Measurements from ENCODE around the gene NR5A2.

The NR5A2 gene

DNA sequence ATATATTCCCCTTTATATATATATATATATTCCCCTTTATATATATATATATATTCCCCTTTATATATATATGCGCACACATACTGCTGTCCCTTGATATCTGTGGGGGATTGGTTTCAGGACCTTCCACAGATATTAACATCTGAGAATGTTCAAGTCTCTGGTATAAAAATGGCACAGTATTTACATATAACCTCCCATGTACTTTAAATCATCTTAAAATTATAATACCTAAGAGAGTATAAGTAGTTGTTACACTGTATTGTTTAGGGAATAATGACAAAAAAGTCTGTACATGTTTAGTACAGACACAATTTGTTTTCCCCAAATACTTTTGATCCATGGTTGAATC is 45.8 kb downstream of the NR5A2 start:
- DNase-seq (ENCODE audit: low spot score): no peak
- TF ChIP-seq, protein P1, sequence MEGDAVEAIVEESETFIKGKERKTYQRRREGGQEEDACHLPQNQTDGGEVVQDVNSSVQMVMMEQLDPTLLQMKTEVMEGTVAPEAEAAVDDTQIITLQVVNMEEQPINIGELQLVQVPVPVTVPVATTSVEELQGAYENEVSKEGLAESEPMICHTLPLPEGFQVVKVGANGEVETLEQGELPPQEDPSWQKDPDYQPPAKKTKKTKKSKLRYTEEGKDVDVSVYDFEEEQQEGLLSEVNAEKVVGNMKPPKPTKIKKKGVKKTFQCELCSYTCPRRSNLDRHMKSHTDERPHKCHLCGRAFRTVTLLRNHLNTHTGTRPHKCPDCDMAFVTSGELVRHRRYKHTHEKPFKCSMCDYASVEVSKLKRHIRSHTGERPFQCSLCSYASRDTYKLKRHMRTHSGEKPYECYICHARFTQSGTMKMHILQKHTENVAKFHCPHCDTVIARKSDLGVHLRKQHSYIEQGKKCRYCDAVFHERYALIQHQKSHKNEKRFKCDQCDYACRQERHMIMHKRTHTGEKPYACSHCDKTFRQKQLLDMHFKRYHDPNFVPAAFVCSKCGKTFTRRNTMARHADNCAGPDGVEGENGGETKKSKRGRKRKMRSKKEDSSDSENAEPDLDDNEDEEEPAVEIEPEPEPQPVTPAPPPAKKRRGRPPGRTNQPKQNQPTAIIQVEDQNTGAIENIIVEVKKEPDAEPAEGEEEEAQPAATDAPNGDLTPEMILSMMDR (IDR thresholded peaks at IDR 0.05; ENCODE audit: extremely low read depth, missing control alignments): no peak

DNA sequence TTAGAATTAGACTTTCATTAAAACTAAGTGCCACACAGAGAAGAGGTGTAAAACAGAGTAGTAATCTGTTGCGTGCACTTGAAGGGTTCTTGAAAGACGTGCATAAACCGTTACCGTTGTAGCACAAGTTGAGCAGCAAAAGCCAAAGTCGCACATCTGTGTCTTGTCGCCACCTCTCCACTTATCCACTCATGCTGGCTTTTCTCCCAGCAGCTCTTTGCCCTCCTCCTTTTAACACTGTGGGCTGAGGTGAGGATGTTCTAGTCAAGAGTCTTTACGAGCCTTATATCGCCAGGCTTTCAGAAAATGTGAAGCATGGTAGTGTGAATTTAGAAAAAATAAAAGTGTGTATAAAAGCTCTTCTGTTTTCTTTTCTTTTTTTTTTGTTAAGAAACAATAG is 48.0 kb downstream of the NR5A2 start:
- no peak for DNase-seq (ENCODE audit: low spot score)
- TF ChIP-seq, protein P1 (IDR thresholded peaks at IDR 0.05; ENCODE audit: extremely low read depth, missing control alignments): no peak

DNA sequence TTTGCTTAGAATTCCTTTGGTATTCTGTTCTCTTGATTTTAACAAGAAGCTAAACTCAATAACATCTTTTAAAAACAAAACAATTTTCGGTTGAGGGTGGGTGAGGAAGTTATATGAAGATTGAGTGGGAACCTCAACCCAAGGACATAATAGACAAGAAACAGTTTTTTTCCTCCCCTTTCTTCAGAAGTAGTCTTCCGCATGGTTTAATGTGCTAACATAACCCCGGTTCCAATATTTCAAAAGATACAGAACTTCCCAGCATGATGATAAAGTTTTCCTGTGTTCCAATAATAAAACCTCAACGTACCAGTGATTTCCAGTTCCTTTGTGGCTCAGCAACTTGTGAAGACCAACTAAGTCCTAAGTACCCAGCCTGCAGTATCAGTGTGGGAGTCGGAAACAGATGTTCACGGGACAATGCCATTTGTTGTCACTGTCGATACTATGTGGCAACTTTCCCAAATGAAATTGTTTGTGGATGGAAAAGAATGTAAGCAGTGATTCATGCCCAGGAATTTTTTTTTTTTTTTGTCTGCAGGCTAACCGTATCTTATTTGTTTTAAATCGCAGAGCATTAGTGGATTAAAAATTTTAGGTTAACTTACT is 48.5 kb downstream of the NR5A2 start:
- no peak for DNase-seq (ENCODE audit: low spot score)
- TF ChIP-seq, protein P1 (IDR thresholded peaks at IDR 0.05; ENCODE audit: extremely low read depth, missing control alignments): no peak

DNA sequence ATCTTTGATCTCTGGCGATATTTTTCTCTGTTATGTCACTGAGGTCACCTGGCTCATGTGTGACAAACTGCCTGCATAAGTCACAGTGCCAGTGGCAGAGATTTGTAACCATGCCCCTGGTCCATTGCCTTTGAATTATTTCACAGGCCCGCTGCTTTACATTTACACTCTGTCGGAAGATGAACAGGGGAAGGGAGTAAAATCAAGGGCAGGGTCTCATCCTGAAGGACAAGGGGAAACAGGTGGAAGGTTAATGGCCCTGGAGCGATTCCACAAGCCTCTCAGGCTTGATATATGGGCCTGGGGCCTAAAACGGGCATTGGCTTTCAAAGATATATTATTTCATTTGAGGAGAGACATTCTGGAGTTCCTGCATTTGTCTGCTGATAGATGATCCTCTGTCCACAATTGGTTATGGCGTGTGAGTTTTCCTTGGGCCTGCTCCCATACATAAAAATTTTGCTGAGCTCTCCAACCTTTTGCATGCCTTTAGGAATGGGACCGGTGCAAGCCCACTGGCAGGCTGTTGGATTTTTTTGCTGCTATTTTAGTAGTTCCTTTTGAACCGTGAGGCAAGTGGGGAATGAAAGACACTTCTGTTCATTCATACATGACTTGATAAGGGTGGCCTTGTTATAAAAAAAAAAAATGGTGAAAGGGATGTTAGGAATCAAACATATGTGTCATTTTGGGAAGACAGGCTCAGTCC is 51.9 kb downstream of the NR5A2 start:
- TF ChIP-seq, protein P1 (IDR thresholded peaks at IDR 0.05; ENCODE audit: extremely low read depth, missing control alignments): no peak
- no peak for DNase-seq (ENCODE audit: low spot score)

DNA sequence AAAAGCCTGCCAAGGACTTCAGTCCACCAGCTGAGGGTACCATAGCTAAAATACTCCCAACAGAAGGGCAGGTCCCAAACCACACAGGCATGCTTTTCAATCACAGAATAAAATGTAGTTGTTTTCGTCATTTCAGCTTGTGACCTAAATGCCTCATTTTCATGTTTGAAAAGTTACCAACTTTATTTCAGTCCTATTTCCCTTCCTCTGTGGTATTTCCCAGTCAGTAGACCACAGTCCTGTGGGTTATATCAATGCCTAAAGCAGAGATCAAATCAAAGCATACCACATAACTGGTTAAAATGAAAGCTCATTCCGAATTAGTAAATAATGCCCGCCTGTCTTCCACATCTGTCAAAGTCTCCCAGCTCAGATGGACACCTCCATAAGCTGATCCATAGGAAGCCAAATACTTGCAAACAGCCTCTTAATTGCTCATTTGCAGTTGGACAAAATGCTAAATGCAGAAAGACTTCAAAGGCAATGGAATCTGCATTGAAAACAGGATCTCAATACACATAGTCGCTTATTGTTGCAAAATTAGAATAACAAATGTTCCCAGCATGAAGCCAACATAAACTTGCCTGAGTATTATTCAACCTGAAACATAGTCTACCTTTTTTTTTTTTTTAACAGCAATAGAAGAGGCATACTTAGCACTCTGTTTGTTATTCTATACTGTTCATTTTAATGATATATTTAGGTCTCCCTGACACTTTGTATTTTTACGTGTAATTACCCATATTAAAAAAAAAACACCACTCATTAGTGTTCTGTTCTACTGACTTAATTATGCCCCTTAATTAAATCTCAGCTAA is 53.9 kb downstream of the NR5A2 start:
- TF ChIP-seq, protein P1 (IDR thresholded peaks at IDR 0.05; ENCODE audit: extremely low read depth, missing control alignments): no peak
- DNase-seq (ENCODE audit: low spot score): no peak

DNA sequence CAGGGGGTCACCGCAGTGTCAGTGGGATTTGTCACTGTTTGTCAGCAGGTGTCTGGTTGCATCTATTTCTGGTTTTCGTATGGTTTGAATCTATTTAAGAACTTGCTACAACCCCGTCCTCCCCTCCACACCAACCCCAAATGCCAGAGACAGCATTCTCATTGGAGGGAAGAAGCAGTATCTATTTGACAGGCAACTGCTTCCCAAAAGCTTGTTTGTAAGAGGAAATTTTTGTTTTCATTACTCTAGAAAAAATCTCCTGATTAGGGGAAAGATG is 54.4 kb downstream of the NR5A2 start:
- no peak for DNase-seq (ENCODE audit: low spot score)
- TF ChIP-seq, protein P1 (IDR thresholded peaks at IDR 0.05; ENCODE audit: extremely low read depth, missing control alignments): no peak

DNA sequence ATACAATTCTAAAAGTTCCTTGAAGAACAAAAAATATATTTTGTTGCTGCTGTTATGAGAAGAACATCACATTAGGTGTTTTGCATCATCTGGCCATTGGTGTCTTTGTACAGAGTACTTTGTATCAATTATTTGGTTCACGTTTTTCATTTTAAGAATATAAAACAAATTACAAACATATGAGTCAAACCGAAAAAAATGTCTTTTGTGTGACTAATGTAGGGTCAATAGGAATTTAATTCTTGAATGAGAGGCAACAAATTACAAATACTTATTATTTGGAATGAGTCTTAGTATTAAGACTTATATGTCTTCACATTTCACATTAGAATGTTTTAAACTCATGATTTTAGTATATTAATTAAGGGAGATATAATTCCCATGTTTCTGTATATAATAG is 54.8 kb downstream of the NR5A2 start:
- DNase-seq (ENCODE audit: low spot score): no peak
- TF ChIP-seq, protein P1 (IDR thresholded peaks at IDR 0.05; ENCODE audit: extremely low read depth, missing control alignments): no peak

All from GM20000 (cell line).